Raji (cell line): Measurements from ENCODE around the gene NKX6-2.

ENCODE experiments used
- POLR2A ChIP-seq: IDR thresholded peaks from 2 replicates; pipeline ENCODE4 v1.6.1; 2011; ENCODE audit warnings: low read depth, low read length, control low read depth; ENCODE audit not compliant: insufficient read depth

Gene NKX6-2

DNA sequence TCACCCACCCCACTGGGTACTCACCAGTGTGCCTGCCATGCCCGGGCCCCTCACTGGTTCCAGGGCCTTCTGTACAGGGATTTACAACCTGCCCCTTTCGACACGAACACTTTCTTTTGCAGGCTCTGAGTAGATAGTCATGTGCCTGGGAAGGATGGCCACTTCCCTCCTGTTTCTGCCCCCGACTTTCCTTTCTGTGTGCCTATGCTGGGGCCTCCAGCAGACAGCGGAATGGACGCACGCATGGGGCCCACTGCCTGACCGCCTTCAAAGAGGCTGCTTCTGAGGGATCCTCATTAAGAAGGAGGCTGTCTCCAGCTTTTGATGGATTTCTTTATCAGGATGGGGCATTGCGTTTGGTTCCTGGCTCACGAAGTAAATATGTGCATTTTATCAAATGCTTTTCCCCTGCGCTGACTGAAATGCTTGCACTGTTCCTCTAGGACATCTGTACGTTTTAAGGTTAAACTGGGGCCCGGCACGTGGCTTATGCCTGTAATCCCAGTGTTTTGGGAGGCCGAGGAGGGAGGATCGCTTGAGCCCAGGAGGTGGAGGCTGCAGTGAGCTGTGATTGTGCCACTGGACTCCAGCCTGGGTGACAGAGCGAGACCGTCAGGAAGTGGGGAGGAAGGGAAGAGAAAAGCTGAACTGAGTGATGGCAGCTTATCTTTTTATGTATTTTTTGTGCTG, 29.4 kb upstream of the NKX6-2 start:
- no peak for TF ChIP-seq POLR2A

DNA sequence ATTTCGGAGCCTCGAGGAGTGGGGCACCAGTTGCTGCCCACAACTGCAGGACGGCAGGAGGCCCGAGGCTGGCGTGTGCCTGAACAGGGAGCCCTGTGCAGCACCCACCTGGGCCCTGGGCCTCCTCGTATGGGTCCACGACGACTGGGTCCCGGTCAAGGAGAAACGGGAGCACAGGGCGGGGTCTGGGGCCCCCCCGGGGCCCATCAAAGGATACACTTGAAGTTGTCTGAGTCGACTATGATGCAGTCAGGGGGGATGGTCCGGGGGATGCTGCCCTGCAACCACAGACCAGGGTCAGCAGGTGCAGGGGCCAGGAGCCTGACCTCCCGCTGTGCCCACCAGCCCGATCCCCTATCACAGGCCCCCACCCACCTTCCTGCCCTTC, 28.5 kb upstream of the NKX6-2 start:
- no peak for TF ChIP-seq POLR2A

DNA sequence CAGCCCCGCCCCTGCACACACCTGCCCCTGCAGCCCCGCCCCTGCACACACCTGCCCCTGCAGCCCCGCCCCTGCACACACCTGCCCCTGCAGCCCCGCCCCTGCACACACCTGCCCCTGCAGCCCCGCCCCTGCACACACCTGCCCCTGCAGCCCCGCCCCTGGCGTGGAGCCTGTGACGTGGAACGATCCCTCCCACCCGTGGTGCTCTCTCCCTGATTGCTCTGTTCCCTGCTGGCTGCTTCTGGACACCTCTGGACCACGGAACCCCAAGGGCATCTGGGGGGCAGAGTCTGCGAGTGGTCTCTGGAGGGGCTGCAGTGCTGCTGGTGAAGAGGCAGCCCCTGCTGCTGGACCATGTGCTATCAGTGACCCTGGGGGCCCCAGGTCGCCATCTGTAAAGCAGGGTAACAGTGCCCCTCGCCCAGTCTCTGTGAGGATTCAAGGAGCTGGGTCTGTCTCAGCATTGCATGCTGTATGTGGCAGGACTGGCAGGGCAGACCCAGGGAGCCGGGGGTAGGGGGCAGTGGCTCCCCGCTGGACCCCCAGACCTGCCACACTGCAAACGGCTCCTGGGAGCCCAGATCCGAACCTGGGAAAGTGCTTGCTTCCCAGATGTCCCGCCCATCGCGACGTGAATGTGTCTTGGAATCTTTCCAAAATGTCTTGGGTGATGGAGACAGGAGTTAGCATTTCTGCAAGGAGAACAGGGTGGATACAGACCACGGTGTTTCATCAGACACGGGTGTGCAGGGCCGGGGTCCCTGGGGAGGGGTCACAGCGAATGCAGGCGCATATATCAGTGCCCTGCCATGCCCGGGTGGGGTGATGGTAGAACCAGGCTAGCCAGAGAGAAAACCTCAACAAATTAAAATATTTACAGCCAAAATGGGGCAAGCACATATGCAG, 27.9 kb upstream of the NKX6-2 start:
- no peak for TF ChIP-seq POLR2A

DNA sequence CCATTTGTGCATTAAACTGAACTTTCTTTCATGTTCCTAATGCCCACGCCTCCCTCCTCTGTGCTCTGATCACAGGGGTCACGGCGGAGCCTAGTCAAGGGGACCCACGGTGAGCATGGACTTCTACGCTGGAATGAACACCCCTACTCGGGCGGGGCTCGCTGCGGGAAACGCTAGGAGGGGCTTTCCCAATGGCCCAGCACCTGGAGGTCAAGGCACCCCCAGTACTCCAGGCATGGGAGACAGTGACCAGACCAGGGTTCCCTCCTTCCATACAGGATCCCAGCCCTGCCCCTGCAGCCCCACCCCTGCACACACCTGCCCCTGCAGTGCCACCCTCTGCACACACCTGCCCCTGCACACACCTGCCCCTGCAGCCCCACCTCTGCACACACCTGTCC, 27.1 kb upstream of the NKX6-2 start:
- no peak for TF ChIP-seq POLR2A

DNA sequence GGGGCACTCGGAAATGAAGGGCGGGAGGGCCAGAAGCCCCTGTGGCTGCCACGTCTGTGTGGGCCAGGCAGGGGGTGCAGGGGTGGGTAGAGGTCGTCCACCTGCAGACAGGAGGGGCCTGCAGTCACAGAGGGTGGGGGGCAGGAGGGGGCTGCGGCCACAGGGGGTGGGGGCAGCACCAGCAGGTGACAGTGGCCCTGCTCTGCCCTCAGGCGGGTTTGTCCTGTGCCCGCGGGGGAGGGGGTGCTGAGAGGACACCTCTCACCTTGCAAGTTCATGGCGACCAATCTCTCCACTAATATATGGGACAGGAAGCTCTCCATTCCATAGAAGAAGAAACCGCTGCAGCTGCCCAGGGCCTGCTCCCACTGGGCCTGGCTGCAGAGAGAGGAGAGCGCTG, 26.6 kb upstream of the NKX6-2 start:
- no peak for TF ChIP-seq POLR2A

DNA sequence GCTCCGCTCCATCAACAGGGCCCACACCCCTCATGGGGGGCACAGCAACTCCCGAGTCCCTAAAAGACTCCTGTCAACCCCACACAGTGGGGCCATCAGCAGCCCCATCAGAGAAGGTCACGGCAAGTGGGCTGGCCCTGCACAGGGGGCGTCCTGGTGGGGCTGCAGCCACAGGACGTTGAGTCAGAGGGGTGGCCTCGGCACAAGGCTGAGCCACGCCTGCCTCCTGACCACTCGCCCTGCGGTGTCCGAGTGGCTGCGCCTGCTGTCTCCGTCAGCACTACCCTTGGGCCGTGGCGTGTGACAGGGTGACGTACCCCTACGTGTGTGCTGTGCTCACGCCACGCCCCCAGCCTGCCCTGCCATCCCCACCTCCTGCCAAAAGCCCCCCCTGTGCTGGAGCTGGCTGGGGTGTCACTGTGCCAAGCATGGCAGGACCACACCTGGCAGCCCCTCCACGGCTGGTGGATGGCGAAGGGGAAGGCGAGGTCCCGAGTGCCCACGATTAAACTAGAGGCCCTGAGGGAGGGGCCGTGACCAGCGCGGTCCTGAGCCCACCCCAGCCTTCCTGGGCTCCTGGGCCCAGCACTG, 26.0 kb upstream of the NKX6-2 start:
- TF ChIP-seq POLR2A = no peak

DNA sequence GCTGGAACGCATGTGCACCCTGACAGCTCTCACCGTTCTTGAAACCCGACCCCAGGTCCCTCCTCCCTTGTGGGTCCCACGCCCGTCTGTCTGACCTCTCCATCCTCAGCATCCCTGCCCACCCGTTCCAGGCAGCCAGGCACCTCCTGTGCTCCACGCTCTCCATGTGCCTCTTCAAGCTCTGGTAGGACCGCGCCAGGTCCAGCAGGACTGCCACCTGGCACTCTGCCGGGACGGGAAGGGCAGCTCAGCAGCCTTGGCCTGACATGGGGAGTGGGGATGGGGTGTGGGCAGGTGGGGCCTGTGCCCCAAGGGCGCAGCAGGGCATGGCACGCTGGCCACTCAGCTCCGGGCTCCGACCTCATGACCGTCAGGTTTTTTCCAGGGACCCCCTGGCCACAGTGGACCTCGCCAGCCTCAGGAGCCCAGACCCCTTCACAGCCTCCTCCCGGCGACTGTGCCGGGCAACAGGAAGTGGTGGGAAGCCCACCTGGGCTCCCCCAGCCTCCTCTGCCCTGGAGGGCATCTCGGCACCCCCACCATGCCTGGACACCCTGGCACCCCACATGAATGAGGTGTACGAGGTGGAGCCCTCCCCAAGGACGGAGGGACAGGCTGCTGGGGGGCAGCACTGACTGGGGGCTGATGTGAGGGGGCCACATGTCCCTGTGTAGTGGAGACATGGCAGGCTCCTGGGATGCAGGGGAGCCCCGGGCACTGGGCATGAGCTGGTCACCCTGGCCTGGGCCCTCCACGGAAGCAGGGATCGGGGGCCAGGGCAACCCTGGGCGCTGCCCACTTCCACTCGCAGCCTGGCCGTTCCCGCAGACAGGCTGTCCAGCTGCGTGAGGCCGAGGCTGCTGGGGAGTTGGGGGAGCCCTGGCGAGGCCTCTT, 25.1 kb upstream of the NKX6-2 start:
- no peak for TF ChIP-seq POLR2A

DNA sequence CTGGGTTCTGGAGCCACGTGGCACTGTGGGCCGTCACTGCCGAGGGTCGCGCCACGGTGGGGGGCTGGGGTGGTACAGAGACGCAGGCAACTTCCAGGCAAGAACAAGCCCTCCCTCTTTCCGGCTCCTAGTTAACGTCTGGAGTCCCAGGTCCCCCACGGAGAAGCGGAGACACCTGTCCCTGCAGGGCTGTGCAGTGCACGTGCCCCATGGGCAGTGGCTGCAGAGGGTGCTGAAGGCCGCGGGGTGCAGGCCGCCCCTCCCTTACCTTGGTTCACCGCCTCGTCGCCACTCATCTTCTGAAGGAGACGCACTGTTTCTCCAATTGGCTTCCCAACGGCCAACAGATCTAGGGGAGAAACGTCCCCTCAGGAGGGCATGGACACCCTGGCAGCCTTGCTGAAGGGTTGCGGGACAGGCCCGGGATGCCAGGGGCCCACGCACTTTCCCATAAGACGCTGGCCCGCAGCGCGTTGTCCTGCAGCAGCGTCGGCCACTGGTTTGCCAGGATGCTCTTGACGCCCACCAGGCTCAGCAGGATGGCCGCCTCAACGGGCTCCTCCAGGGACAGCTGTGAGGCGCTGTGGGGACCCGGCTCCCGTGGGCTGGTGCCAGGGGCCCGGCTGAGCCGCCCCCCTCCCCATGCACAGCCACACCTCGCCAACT, 24.3 kb upstream of the NKX6-2 start:
- no peak for TF ChIP-seq POLR2A

DNA sequence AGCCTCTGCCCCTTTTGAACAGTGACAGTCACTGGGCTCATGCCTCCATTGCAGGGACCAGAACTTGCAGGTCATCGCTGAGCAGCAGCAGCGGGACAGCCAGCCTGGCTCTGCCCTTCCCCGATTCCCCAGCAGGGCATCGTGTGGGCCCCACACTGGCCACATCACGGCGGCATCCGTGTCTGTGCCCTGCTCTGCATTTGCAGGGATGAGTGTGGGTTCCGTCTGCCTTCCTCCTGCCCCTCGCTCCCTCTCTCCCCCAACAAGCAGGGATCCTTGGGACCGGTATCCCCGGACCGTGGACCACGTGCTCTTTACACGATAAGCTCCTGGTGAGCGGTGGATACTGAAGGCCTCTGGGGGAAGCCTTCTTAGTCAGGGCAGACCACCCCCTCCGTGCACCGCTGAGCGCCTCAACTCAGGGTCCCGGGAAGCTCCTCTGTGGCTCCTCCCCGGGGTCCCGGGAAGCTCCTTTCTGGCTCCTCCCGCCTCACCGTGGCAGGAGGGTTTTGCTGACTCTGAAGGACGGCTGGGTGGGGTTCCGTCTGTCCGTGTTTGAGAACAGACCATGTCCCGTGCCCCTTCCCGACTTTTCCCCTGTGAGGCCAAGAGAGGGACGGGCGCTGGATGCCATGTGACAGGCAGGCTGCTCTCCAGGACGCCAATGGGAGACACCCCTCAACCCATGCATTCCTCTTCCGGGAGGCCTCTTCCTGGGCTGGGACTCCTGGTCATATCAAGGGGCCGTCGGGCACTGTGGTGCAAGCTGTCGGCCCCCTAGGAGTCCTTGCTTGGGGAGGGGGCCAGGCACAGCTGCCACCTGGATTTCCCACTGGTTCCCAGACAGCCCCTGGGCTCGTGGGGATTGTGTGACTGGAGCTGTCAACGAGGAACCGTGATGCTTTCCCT, 23.5 kb upstream of the NKX6-2 start:
- TF ChIP-seq POLR2A = no peak

DNA sequence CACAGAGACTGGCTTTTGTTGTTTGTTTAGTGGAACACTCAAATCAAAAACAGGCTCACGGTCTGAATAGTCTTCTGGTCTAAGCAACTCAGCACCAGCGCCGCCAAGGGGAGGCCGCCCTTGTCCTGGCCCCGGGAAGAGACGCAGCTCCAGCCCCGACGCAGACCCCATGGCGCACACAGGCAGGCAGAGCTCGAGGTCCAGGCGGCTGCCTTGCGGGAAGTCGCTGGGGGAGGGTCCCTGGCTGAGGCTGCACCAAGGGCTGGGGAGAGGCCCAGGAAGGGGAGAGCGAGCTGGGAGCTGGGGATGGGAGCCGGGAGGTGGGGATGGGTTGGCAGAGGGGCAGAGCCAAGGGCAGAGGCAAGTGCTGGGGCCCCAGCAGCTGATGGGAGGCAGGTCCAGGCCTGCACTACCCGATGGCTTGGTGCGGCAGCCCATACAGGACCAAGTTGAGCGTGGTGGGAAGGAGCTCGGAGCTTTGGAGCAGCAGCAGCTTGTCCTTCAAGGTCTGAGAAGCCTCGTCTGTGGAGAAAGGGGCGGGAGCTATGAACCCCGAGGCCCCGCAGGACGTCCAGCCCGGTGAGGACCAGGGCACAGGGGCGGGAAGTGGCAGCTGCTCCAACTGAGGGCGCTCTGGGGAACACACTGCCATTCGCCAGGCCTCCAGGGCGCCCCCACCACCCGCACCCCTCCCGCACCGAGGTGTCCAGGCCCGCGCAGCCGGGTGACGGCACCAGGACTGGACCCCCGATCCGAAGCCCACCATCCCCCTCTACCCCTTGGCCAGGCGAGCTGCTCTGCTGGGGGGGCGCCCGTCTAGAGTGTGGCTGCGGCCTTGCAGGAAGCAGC, 22.7 kb upstream of the NKX6-2 start:
- TF ChIP-seq POLR2A = no peak

DNA sequence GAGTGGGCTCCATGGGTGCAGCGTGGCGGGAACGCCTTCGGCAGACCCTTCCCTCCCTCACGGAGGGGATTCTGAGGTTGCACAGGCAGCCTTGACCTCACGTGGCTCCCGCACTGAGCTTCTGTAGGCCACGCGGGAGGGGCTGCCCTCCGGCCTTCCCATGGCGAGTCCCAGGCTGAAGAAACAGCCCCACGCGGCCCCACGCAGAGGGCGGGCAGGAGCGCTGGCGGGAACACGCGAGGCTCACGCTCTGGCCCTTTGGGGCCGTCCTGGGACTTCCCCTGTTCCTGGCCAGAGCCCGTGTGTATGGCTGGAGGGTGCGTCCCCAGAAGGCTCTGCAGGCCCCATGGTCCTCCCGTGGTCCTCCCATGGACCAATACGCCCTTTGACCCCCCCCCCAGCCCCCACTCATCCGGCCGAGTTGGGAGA, 21.7 kb upstream of the NKX6-2 start:
- TF ChIP-seq POLR2A = no peak

DNA sequence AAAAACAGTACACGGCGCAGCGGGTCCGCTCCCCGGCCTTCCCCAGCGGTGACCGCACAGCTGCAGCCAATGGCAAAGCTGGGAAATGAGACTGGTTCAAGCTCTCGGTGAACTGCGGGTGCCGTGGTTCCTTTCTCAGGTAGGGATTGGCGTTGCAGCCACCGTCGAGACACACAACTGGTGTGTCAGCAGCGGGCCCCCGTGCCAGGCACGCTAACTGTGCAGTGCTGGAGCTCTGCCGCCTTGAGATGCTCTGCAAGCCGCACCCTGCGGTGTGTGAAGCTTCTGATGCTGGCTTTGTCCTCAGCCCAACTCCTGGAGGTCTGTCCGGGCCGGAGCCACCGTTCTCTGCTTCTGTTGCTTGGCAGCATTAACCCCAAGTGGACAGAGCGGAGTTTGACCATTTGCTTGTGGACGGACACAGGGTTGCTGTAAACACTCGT, 20.6 kb upstream of the NKX6-2 start:
- no peak for TF ChIP-seq POLR2A
